HFFc6 (cell line): ENCODE results near the gene SPATA20. TPM values are rescaled to one million over a fixed set of nuclear protein-coding genes. Genes with fewer than 3 reads are reported as not detected.

Experiments
- DNase-seq: peaks from one replicate; pipeline ENCODE4 v3.0.0-alpha.2; 2018
- H3K27ac Mint-ChIP-seq: 2 replicates; pipeline ENCODE4 v1.8.0; 2020; ENCODE audit warnings: mild to moderate bottlenecking, mixed read lengths
- H3K27me3 Mint-ChIP-seq: 2 replicates; pipeline ENCODE4 v1.8.0; 2021; ENCODE audit warnings: mild to moderate bottlenecking, moderate library complexity, mixed read lengths; ENCODE audit not compliant: insufficient read depth
- H3K36me3 Mint-ChIP-seq: 2 replicates; pipeline ENCODE4 v1.8.0; 2021; ENCODE audit warnings: low read depth, mixed read lengths
- H3K4me1 Mint-ChIP-seq: 2 replicates; pipeline ENCODE4 v1.8.0; 2020; ENCODE audit warnings: low read depth, mixed read lengths
- H3K4me3 Mint-ChIP-seq: 2 replicates; pipeline ENCODE4 v1.8.0; 2020; ENCODE audit warnings: mild to moderate bottlenecking, moderate library complexity, mixed read lengths
- H3K9me3 Mint-ChIP-seq: 2 replicates; pipeline ENCODE4 v1.8.0; 2020; ENCODE audit warnings: mild to moderate bottlenecking, mixed read lengths
- total RNA-seq, 6 experiments: library from RNA; stranded (reverse); fragmentation: NEBNext Ultra II Directional; extraction: Animal tissue kit (Norgen Biotek cat#: 25700); gene quantifications; 2 replicates in 1 of 6; 3 replicates in 5 of 6; pipeline ENCODE4 v1.2.3, GENCODE V29; 2021
- TF ChIP-seq, protein P1 (sequence below): fragments of 200-600 bp; sonication (generic); IDR thresholded peaks from 2 replicates; pipeline ENCODE4 v1.5.0; 2021; ENCODE audit warnings: antibody characterized with exemption, mild to moderate bottlenecking

SPATA20 gene
- total RNA-seq, 6 experiments from 2014 or later, result 53.4 to 71.2 (median 62.6) TPM

DNA sequence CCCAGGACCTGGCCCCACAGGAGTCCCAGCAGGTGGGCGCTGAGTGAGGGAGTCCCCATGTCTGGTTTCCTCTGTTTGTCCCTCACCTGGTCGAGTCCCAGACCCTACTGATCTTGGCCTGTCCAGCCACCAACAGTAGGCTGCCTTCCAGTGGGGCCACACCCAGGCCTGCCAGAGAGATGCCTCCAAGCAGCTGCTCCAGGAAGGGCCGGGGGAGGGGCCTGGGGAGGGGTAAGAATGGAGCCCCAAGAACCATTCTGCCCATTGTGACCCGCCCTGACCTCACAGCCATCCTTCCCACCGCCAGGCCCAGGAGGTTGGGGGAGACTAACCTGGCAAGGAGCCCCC is 736 bp downstream of the SPATA20 start:
- DNase-seq, result no peak
- TF ChIP-seq, protein P1, sequence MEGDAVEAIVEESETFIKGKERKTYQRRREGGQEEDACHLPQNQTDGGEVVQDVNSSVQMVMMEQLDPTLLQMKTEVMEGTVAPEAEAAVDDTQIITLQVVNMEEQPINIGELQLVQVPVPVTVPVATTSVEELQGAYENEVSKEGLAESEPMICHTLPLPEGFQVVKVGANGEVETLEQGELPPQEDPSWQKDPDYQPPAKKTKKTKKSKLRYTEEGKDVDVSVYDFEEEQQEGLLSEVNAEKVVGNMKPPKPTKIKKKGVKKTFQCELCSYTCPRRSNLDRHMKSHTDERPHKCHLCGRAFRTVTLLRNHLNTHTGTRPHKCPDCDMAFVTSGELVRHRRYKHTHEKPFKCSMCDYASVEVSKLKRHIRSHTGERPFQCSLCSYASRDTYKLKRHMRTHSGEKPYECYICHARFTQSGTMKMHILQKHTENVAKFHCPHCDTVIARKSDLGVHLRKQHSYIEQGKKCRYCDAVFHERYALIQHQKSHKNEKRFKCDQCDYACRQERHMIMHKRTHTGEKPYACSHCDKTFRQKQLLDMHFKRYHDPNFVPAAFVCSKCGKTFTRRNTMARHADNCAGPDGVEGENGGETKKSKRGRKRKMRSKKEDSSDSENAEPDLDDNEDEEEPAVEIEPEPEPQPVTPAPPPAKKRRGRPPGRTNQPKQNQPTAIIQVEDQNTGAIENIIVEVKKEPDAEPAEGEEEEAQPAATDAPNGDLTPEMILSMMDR, result no peak
- H3K27me3 Mint-ChIP-seq, result peaks cover 4% of the 10 kb centered on the region
- no peaks in the 10 kb centered on the region for H3K9me3 Mint-ChIP-seq
- H3K36me3 Mint-ChIP-seq, result no peaks in the 10 kb centered on the region
- peak overlapping the region; percentile 87 for H3K4me3 Mint-ChIP-seq
- peaks cover 28% of the 10 kb centered on the region for H3K4me1 Mint-ChIP-seq
- peak overlapping the region; percentile 77 for H3K27ac Mint-ChIP-seq

GRCh38 chr17:50548831-50549230 is 1.9 kb downstream of the SPATA20 start:
- peaks cover 21% of the 10 kb centered on the region; the same call in 1 of the 2 replicates for H3K4me1 Mint-ChIP-seq
- DNase-seq, result no peak
- peaks cover 4% of the 10 kb centered on the region for H3K27me3 Mint-ChIP-seq
- H3K36me3 Mint-ChIP-seq, result no peaks in the 10 kb centered on the region
- TF ChIP-seq, protein P1, result no peak
- no peak overlapping the region for H3K27ac Mint-ChIP-seq
- H3K4me3 Mint-ChIP-seq, result no peak overlapping the region
- no peaks in the 10 kb centered on the region for H3K9me3 Mint-ChIP-seq

- H3K4me3 Mint-ChIP-seq, result no peak overlapping the region
- no peaks in the 10 kb centered on the region for H3K9me3 Mint-ChIP-seq
- no peaks in the 10 kb centered on the region for H3K36me3 Mint-ChIP-seq
- no peak for DNase-seq
- TF ChIP-seq, protein P1, result 0 out of 2 replicates have a peak, but pooled peaks have one; percentile 8
- H3K27ac Mint-ChIP-seq, result no peak overlapping the region
- peaks cover 15% of the 10 kb centered on the region; the same call in 1 of the 2 replicates for H3K4me1 Mint-ChIP-seq
- peaks cover 4% of the 10 kb centered on the region for H3K27me3 Mint-ChIP-seq
These were observed 2.4 kb downstream of the SPATA20 start for GRCh38 chr17:50549256-50549941.

- no peak for DNase-seq
- Mint-ChIP-seq H3K9me3 (no peaks in the 10 kb centered on the region), H3K27me3 (peaks cover 2% of the 10 kb centered on the region), H3K27ac (no peak overlapping the region), H3K4me3 (no peak overlapping the region), H3K4me1 (0 out of 2 replicates have a peak, but pooled peaks cover 12% of the 10 kb centered on the region), H3K36me3 (no peaks in the 10 kb centered on the region)
- TF ChIP-seq, protein P1, result no peak
These were observed 3.0 kb downstream of the SPATA20 start for GRCh38 chr17:50549969-50550368.

DNA sequence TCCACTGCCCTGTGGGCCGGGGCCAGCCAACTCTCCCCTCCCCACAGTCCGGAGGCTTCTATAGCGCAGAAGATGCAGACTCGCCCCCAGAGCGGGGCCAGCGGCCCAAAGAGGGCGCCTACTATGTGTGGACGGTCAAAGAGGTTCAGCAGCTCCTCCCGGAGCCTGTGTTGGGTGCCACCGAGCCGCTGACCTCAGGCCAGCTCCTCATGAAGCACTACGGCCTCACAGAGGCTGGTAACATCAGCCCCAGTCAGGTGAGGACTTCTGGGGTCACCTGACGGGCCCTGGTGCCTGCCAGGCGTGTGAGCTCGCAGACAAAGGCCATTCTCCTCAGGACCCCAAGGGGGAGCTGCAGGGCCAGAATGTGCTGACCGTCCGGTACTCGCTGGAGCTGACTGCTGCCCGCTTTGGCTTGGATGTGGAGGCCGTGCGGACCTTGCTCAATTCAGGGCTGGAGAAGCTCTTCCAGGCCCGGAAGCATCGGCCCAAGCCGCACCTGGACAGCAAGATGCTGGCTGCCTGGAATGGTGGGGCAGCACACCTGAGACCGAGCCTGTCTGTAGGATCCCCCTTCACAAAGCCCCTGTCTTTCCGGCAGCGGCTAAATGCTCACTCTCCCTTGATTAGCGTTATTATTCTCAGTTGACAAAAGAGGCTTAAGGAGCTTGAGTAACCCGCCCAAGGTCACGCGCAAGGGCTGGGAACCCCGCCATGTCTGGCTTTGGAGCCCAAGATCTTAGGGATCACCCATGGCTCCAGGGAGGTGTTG is 3.9 kb downstream of the SPATA20 start:
- Mint-ChIP-seq H3K4me1 (0 out of 2 replicates have a peak, but pooled peaks cover 12% of the 10 kb centered on the region), H3K36me3 (no peaks in the 10 kb centered on the region), H3K4me3 (no peak overlapping the region), H3K27ac (no peak overlapping the region), H3K9me3 (no peaks in the 10 kb centered on the region), H3K27me3 (no peaks in the 10 kb centered on the region; the same call in 1 of the 2 replicates)
- TF ChIP-seq, protein P1, result peak; percentile 87
- peak; percentile 70 for DNase-seq
